Amniotic epithelial cell (primary cell): Measurements from ENCODE around the gene BLM.
"Not testable (repeated sequence)": the region's sequence is repeated elsewhere in the genome, so short reads cannot be mapped to it uniquely, and the experiment has no call there.

ENCODE experiments used
- DNase-seq: peaks from one replicate; pipeline ENCODE4 v3.0.0-alpha.2; 2010; ENCODE audit warnings: low read depth

Gene BLM

DNA sequence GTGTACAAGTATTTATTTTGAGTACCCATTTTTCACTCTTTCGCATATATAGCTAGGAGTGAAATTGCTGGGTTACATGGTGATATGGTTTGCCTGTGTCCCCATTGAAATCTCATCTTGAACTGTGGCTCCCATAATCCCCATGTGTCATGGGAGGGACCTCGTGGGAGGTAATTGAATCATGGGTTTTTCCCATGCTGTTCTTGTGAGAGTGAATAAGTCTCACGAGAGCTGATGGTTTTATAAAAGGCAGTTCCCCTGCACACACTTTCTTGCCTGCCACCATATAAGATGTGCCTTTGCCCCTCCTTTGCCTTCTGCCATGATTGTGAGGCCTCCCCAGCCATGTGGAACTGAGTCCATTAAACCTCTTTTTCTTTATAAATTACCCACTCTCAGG, 23.4 kb downstream of the BLM start:
- DNase-seq: not testable (repeated sequence)

DNA sequence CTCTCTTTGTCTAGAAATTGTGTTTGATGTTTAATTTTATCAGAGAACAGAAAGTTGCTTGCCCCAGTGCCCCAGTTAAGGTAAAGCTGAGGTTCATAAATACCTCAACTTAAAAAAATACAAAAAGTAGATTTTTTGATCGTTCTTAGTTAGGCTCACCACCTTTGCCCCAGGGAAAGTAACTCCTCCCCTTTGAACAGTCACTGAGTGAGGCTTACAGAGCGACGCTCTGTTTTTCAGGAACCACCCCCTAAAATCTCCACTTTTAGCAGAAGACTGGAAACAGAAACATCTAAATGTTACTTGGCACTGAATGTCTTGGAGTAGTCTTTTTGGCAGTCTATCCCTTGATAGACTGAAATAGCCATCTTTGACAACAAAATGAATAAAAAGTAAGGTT, 24.9 kb downstream of the BLM start:
- no peak for DNase-seq

GRCh38 chr15:90743407-90743806, 26.3 kb downstream of the BLM start:
- DNase-seq: no peak

DNA sequence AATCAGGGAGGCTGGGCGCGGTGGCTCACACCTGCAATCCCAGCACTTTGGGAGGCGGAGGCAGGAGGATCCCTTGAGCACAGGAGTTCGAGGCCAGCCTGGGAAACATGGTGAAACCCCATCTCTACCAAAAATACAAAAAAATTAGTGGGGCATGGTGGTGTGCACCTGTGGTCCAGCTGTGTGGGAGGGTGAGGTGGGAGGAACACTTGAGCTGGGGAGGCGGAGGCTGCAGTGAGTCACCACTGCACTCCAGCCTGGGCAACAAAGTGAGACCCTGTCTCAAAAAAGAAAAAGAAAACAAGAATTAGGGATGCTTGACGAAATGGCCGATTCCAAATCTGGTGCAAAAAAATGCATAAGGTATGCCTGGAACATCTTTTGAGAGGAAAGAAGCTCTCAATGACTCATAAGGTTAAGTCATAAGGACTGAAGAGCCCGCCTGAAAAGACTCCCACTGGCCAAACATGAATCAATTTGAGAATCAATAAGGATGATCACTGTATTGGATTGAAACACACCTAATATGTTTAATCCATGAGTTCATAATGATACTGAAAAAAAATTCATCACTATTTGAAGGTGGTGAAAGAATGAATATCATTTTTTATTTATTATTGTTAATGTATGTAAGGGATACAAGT, 27.7 kb downstream of the BLM start:
- DNase-seq: no peak

DNA sequence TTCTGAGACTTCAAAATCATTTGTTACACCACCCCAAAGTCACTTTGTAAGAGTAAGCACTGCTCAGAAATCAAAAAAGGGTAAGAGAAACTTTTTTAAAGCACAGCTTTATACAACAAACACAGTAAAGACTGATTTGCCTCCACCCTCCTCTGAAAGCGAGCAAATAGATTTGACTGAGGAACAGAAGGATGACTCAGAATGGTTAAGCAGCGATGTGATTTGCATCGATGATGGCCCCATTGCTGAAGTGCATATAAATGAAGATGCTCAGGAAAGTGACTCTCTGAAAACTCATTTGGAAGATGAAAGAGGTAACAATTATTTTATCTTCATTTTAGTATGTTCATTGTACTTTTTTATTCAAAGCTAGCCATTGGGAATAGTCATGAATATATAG, 32.6 kb downstream of the BLM start:
- no peak for DNase-seq

DNA sequence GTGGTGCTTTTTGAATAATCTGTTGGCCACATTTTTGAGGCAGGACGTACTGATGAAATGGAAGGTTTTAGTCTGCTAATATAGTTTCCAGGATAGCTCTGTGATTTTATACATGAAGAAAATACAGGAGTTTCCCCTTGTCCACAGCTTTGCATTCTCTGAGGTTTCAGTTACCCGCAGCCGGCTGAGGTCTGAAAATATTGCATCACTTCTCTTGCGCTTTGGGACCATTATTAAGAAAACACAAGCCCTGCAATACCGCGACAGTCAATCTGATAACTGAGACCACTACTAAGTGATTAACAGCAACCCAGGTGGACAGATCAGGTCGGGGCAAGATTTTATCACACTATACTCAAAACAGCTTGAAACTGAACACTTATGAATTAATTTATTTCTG, 33.0 kb downstream of the BLM start:
- peak; percentile 59 for DNase-seq

GRCh38 chr15:90751300-90751825, 34.2 kb downstream of the BLM start:
- no peak for DNase-seq

DNA sequence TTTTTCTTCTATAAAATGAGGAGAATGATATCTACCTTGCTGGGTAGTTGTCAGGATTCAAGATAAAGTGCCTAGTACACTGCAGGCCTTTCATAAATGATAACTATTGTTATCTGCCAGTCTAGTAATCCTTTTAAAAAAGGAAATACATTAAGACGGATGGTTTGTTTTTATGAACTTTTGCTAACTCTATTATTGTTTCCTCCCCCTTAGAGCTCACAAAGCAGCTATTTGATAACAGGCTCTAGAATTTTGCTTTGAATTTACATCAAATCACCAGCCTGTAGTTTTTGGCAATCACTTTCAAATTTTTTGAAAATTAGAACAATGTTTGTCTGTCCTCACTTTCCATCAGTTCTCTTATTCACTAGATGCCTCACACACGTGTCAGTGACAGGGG, 39.8 kb downstream of the BLM start:
- no peak for DNase-seq

DNA sequence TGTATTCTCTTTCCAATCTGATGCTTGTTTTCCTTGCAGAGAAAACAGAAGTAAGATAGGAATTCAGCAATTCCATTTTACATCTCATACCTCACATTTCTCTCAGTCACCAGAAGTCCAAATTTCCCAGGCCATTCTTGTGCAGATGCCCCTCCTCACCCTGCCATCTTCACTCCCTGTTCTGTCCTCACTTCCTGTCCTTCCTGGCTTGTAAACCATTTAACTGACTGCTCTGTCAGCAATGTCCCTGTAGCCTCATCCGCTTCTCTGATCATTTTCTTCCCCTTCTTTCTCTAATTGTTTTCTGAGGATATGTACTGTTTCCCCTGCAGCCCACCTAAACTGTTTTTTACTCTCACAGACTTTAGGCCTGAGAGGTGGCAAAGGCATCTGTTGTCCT, 40.3 kb downstream of the BLM start:
- no peak for DNase-seq

DNA sequence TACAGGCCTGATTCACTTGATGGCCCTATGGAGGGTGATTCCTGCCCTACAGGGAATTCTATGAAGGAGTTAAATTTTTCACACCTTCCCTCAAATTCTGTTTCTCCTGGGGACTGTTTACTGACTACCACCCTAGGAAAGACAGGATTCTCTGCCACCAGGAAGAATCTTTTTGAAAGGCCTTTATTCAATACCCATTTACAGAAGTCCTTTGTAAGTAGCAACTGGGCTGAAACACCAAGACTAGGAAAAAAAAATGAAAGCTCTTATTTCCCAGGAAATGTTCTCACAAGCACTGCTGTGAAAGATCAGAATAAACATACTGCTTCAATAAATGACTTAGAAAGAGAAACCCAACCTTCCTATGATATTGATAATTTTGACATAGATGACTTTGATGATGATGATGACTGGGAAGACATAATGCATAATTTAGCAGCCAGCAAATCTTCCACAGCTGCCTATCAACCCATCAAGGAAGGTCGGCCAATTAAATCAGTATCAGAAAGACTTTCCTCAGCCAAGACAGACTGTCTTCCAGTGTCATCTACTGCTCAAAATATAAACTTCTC, 43.6 kb downstream of the BLM start:
- DNase-seq: no peak

- no peak for DNase-seq
These were observed 44.5 kb downstream of the BLM start for GRCh38 chr15:90761629-90762028.

DNA sequence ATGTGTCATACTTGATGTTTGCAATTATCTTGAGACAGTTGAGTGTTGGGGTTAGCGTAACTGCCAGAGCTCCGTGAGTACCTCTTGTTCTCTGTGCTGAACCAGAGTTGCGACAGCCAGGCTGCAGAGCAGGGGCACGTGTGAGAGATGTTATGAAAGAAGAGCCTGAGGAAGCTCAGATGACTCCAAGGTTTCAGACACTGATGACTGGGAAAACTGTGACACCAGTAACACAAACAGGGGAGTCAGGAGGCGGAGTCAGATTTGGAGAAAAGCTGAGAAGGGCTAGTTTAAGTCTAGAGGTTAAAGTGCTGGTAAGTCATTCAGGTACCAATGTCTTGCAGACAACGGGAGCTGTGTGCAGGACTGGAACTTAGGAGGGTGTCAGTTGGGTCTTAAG, 45.0 kb downstream of the BLM start:
- DNase-seq: peak; percentile 95

DNA sequence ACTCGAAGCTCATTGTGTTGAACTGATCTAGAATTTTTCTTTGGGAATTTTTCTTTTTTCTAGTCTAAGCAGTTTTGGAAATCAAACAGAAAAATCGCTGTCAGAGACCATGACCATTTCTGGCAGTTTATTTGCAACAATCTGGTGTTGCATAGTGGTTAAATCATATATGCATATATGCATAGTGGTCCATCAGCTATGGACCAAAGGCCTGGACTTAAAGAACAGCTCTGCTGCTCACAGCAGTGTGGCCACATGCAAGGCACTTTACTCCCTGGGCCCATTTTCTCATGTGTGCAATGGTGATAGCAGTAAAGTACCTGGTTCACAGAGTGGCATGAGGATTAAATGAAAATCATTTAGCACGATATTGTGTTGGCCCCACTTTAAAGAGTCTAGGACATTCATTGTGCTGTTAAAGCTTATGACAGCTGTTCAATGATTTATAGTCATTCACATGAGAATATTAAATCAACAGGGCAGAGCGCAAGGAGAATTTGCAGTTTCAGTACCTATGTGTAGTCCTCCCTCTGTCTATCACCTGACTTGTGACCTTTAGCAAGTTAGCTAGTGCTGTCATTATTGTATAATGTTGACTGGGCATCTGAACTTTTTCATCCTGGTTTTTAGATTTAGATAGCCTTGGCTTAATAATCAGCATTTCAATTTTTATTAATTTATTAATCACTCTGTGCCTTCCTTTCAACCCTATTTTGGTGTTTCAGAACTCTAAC, 46.4 kb downstream of the BLM start:
- no peak for DNase-seq

DNA sequence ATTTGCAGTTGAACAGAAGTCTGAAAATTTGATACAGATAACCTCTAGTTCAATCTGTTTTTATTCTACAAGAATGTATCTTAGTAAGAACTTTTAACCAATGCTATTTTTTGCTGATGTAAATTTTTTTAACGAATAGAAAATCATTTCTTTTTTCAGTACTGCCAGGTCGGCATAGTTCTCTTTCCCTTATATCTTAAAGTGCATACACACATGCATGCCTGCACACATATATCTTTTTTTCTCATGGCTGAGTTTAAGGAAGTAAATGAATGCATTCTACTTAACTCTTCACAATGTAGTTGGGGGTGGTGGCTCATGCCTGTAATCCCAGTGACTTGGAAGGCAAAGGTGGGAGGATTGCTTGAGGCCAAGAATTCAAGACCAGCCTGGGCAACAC, 48.4 kb downstream of the BLM start:
- DNase-seq: no peak

- no peak for DNase-seq
These were observed 48.8 kb downstream of the BLM start for GRCh38 chr15:90765966-90766365.

GRCh38 chr15:90769375-90769774, 52.2 kb downstream of the BLM start:
- DNase-seq: no peak

- no peak for DNase-seq
These were observed 56.3 kb downstream of the BLM start for GRCh38 chr15:90773485-90773884.

GRCh38 chr15:90774731-90775514, 57.8 kb downstream of the BLM start:
- peak; percentile 81 for DNase-seq

- no peak for DNase-seq
These were observed 63.8 kb downstream of the BLM start for GRCh38 chr15:90780916-90781315.

- no peak for DNase-seq
These were observed 65.3 kb downstream of the BLM start for GRCh38 chr15:90782442-90782841.

DNA sequence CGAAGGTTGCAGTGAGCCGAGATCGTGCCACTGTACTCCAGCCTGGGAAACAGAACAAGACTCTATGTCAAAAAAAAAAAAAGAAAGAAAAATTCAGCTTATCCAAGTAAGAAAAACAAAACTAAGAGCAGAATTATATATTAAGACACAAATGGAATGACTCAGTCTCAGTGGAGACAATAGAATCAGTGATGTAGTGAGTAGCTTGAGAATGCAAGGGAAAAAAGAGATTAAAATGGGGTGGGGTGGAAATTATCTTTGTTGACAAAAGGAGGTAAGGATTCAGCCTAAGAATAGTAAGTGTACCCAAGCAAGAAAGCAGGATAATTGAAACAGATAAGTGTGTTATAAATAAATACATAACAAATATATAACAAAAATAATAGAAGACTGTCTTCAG, 70.7 kb downstream of the BLM start:
- DNase-seq: peak; percentile 30

DNA sequence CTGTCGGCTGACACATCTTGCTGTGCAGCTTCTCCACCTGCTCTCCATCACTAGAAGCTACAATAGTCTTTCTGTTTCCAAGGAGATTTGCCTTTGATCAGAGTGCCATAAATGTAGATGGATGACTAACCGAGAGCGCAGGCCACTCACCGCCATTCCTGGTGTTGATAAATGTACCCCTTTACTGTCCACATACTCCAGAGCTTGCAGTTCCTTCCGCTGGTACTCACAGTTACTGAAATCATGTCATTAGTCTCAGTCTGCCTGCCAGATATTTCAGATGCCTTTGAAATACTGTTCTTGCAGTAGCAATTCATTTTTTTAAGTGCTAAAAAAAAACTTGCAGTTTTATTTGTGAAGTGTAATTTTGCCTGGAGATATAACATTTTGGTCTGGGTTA, 72.3 kb downstream of the BLM start:
- peak; percentile 72 for DNase-seq

- no peak for DNase-seq
These were observed 72.9 kb downstream of the BLM start for GRCh38 chr15:90790057-90790456.
